GM12878 (cell line): ENCODE measurements around the gene DEXI. TPM values are rescaled to one million over a fixed set of nuclear protein-coding genes. Genes with fewer than 3 reads are reported as not detected.
A peak's percentile ranks its signal among the peaks of the same experiment; 100 is the strongest.

Experiments
- BCL11A ChIP-seq: IDR thresholded peaks from 2 replicates; pipeline ENCODE4 v1.6.1; 2011; ENCODE audit warnings: low read depth, low read length
- CEBPZ ChIP-seq: fragments of 150-350 bp; IDR thresholded peaks from 2 replicates; pipeline ENCODE4 v1.6.1; 2016; ENCODE audit warnings: low read depth, low read length
- CHD2 ChIP-seq: IDR thresholded peaks from 2 replicates; pipeline ENCODE4 v1.6.1; 2011; ENCODE audit warnings: low read depth, low read length, improper control_type of control experiment, borderline replicate concordance
- CUX1 ChIP-seq: IDR thresholded peaks from 2 replicates; pipeline ENCODE4 v1.6.1; 2012; ENCODE audit warnings: improper control_type of control experiment, low read depth, low read length; ENCODE audit not compliant: insufficient replicate concordance
- DPF2 ChIP-seq: fragments of 450-650 bp; IDR thresholded peaks from 2 replicates; pipeline ENCODE4 v1.6.1; 2017; ENCODE audit warnings: mild to moderate bottlenecking
- EED ChIP-seq: sonication (generic); IDR thresholded peaks from 2 replicates; pipeline ENCODE4 v1.6.1; 2016; ENCODE audit warnings: antibody characterized with exemption, low read depth
- ELK1 ChIP-seq: IDR thresholded peaks from 2 replicates; pipeline ENCODE4 v1.6.1; 2012; ENCODE audit warnings: low read depth, low read length, improper control_type of control experiment
- IKZF2 ChIP-seq, 2 experiments: fragments of 450-650 bp; IDR thresholded peaks; 2 replicates each; pipeline ENCODE4 v1.6.1; 2017; ENCODE audit warnings: mild to moderate bottlenecking in 2 of 2, moderate library complexity in 2 of 2
- MEF2B ChIP-seq: fragments of 450-650 bp; IDR thresholded peaks from 2 replicates; pipeline ENCODE4 v1.6.1; 2018; ENCODE audit warnings: mild to moderate bottlenecking, moderate library complexity; ENCODE audit not compliant: partially characterized antibody, poor library complexity, severe bottlenecking
- NKRF ChIP-seq: fragments of 450-650 bp; conservative IDR thresholded peaks from 2 replicates; pipeline ENCODE4 v1.6.1; 2017; ENCODE audit warnings: mild to moderate bottlenecking, moderate library complexity
- PML ChIP-seq: IDR thresholded peaks from 2 replicates; pipeline ENCODE4 v1.6.1; 2012; ENCODE audit warnings: low read length, inconsistent platforms
- RELB ChIP-seq: fragments of 450-650 bp; IDR thresholded peaks from 2 replicates; pipeline ENCODE4 v1.6.1; 2017; ENCODE audit warnings: low read depth, mild to moderate bottlenecking, moderate library complexity
- SMAD5 ChIP-seq: IDR thresholded peaks from 2 replicates; pipeline ENCODE4 v1.6.1; 2016; ENCODE audit warnings: antibody characterized with exemption, low read depth
- SRF ChIP-seq, 2 experiments: IDR thresholded peaks; 2 replicates each; pipeline ENCODE4 v1.6.1; 2011; ENCODE audit warnings: low read depth in 2 of 2, low read length in 2 of 2, mild to moderate bottlenecking in 1 of 2, moderate library complexity in 1 of 2
- ZNF217 ChIP-seq: fragments of 450-650 bp; IDR thresholded peaks from 2 replicates; pipeline ENCODE4 v1.6.1; 2017; ENCODE audit warnings: antibody characterized with exemption, mild to moderate bottlenecking
- ZNF384 ChIP-seq: IDR thresholded peaks from 2 replicates; pipeline ENCODE4 v1.6.1; 2012; ENCODE audit warnings: low read depth, mild to moderate bottlenecking, low read length, improper control_type of control experiment, borderline replicate concordance
- polyA plus RNA-seq, 11 experiments: library from polyadenylated mRNA; depleted of rRNA in 4 of 11; unstranded in 6 of 11; stranded (reverse) in 5 of 11; fragments of >200 nt; fragmentation: Nextera tagmentation in 4 of 11; fragmentation: Illumina TruSeq in 1 of 11; extraction: Ambion mirVana in 4 of 11; extraction: Trizol in 1 of 11; gene quantifications; 1 replicate in 1 of 11; 2 replicates in 10 of 11; pipeline versions ENCODE4 v1.2.1 to v1.2.3, GENCODE V29; 2011 to 2016; ENCODE audit warnings: inconsistent platforms in 2 of 11, missing spikeins in 2 of 11, low read depth in 1 of 11
- total RNA-seq, 4 experiments: library from RNA; depleted of rRNA in 3 of 4; stranded (reverse); fragments of >200 nt in 3 of 4; fragmentation: Illumina TruSeq in 1 of 4; extraction: Trizol in 1 of 4; gene quantifications; 2 replicates each; pipeline versions ENCODE4 v1.2.1 to v1.2.3, GENCODE V29; 2013 to 2021

Gene DEXI
- total and polyA plus RNA-seq, 10 of the 15 experiments (the other 5 are each of a cell fraction or from before 2014, with no cell fraction given), result 1.4 to 26.3 (median 18.4) TPM

GRCh38 chr16:10888320-10888937 is 53.8 kb downstream of the DEXI start (continued):
- TF ChIP-seq SMAD5, result peak; percentile 52; the same call in 1 of the 2 replicates
- TF ChIP-seq ZNF384, result no peak
- TF ChIP-seq BCL11A, result 0 out of 2 replicates have a peak, but pooled peaks have one; percentile 14
- peak; percentile 59 to 66 for TF ChIP-seq IKZF2 (IDR thresholded peaks at IDR 0.05)
- peak; percentile 44; the same call in 1 of the 2 replicates for TF ChIP-seq RELB
- TF ChIP-seq ZNF217, result 0 out of 2 replicates have a peak, but pooled peaks have one; percentile 19
- peak; percentile 79 for TF ChIP-seq DPF2
- TF ChIP-seq CHD2, result peak; percentile 73
- TF ChIP-seq MEF2B, result peak; percentile 79
- no peak for TF ChIP-seq ELK1
- 0 out of 2 replicates have a peak, but pooled peaks have one; percentile 3 for TF ChIP-seq NKRF
- TF ChIP-seq CUX1, result no peak
- TF ChIP-seq EED, result peak; percentile 80
- no peak for TF ChIP-seq PML
- peak in 1 of 2 experiments; percentile 61; a peak in 1 of 4 replicates for TF ChIP-seq SRF (IDR thresholded peaks at IDR 0.05; ENCODE audit: low read depth in 2 of 2, low read length in 2 of 2)
- TF ChIP-seq CEBPZ, result no peak
